ENCODE data around the gene CIPC. TPM values are rescaled to one million over a fixed set of nuclear protein-coding genes. Genes with fewer than 3 reads are reported as not detected.

CIPC gene
- total and polyA plus RNA-seq, 4 donors: 6.4 to 32.0 (median 18.6) TPM

DNA sequence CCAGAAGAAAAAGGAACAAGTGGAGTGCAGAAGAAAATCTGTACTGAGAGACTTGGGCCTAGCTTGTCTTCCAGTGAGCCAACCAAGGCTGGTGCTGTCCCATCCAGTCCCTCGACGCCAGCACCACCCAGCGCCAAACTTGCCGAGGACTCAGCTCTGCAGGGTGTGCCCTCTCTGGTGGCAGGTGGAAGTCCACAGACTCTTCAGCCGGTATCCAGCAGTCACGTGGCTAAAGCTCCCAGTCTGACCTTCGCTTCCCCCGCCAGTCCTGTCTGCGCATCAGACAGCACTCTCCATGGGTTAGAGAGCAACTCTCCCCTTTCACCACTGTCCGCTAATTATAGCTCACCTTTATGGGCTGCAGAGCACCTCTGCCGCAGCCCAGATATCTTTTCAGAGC lies 15.6 kb downstream of the CIPC start:
- Histone ChIP-seq H3K27me3 (ENCODE audit: control insufficient read depth in 3 of 3, insufficient read depth in 3 of 3, low read length in 2 of 3) (no peaks in the 10 kb centered on the region), H3K9me3 (ENCODE audit: control insufficient read depth in 4 of 4, insufficient read depth in 3 of 4, low read length in 3 of 4) (peaks cover 0 to 4% (median 0%) of the 10 kb centered on the region in 4 donors), H3K27ac (ENCODE audit: low read depth in 1 of 2, low read length in 1 of 2) (peak overlapping the region in 1 of 2 donors; percentile 39), H3K9ac (ENCODE audit: insufficient read depth in 1 of 2, low read length in 2 of 2) (no peak overlapping the region), H3K36me3 (ENCODE audit: control insufficient read depth in 4 of 4, insufficient read depth in 4 of 4, low read length in 4 of 4) (peaks cover 9 to 38% (median 22%) of the 10 kb centered on the region in 4 donors), H3K4me1 (ENCODE audit: control insufficient read depth in 5 of 5, insufficient read depth in 5 of 5, low read length in 5 of 5) (peaks cover 4 to 12% (median 5%) of the 10 kb centered on the region in 5 donors), H3K4me3 (no peak overlapping the region)
- DNase-seq: no peak
- 96 to 98% methylated on average over 11 of the region's 11 CpGs for WGBS, 2 donors
- no peak for ATAC-seq (ENCODE audit: insufficient read depth, low FRiP score)
- no peak for TF ChIP-seq CTCF (IDR thresholded peaks at IDR 0.05; ENCODE audit: control extremely low read depth, extremely low read depth)

DNA sequence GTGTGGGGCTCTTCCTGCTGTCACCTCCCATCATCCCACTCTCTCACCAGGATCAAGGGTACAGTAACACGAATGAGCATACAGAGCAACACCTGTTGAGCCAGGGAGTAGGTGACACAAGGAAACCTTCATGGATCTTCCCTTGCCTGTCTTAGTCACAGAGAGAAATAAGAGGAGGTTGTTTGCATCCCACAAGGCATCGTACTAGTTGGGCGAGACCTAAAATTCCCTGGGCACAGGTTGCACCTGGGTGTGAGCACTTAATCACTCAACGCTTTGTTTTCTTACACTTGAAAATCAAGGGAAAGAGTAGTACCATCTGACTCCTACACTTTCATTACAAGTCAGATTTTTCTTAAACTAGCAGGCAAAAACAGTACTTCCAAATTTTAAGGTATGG lies 16.6 kb downstream of the CIPC start:
- Histone ChIP-seq H3K27ac (ENCODE audit: low read depth in 1 of 2, low read length in 1 of 2) (peak overlapping the region in 1 of 2 donors; percentile 39), H3K9ac (ENCODE audit: insufficient read depth in 1 of 2, low read length in 2 of 2) (no peak overlapping the region), H3K9me3 (ENCODE audit: control insufficient read depth in 4 of 4, insufficient read depth in 3 of 4, low read length in 3 of 4) (peaks cover 0 to 4% (median 0%) of the 10 kb centered on the region in 4 donors), H3K36me3 (ENCODE audit: control insufficient read depth in 4 of 4, insufficient read depth in 4 of 4, low read length in 4 of 4) (peaks cover 9 to 35% (median 22%) of the 10 kb centered on the region in 4 donors), H3K4me3 (no peak overlapping the region), H3K4me1 (ENCODE audit: control insufficient read depth in 5 of 5, insufficient read depth in 5 of 5, low read length in 5 of 5) (peaks cover 4 to 8% (median 5%) of the 10 kb centered on the region in 5 donors), H3K27me3 (ENCODE audit: control insufficient read depth in 3 of 3, insufficient read depth in 3 of 3, low read length in 2 of 3) (no peaks in the 10 kb centered on the region)
- ATAC-seq (ENCODE audit: insufficient read depth, low FRiP score) (no peak), DNase-seq (peak in 1 of 3 donors; percentile 20)
- 83 to 89% methylated on average over 4 of the region's 4 CpGs for WGBS, 2 donors
- no peak for TF ChIP-seq CTCF (IDR thresholded peaks at IDR 0.05; ENCODE audit: control extremely low read depth, extremely low read depth)

DNA sequence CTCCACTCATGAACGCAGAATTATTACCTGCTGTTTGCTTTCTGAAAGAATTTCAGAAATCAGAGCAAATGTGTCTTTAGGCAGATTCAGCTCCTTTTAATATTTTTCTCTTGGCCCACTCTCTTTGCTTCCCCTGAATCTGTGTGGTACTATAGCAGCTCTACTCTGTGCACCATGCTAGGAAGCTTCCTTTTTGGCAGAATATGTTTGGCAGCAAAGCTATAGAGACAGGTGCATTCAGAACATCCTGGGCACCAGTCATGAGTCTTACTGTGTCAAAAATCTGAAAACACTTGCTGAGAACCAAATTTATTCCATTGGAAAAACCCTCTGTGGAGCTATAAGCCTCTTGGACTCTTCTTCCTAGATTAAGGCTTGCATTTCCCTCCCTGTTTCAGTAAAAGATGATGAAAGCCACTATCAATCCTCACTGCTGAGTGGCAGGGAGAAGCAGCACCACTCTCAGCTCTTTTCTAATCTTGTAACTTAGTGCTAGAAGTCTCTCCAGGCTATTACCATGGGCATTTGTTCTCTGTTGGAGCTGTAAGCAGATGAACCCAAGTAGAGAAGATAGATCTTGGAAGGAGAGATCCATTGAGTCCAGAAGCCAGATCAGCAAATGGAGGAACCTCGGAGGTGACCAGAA lies 18.2 kb downstream of the CIPC start:
- Histone ChIP-seq H3K36me3 (ENCODE audit: control insufficient read depth in 4 of 4, insufficient read depth in 4 of 4, low read length in 4 of 4) (peaks cover 9 to 34% (median 19%) of the 10 kb centered on the region in 4 donors), H3K4me1 (ENCODE audit: control insufficient read depth in 5 of 5, insufficient read depth in 5 of 5, low read length in 5 of 5) (peaks cover 0 to 11% (median 4%) of the 10 kb centered on the region in 5 donors), H3K4me3 (no peak overlapping the region), H3K9ac (ENCODE audit: insufficient read depth in 1 of 2, low read length in 2 of 2) (no peak overlapping the region), H3K9me3 (ENCODE audit: control insufficient read depth in 4 of 4, insufficient read depth in 3 of 4, low read length in 3 of 4) (peaks cover 0 to 4% (median 0%) of the 10 kb centered on the region in 4 donors), H3K27ac (ENCODE audit: low read depth in 1 of 2, low read length in 1 of 2) (no peak overlapping the region), H3K27me3 (ENCODE audit: control insufficient read depth in 3 of 3, insufficient read depth in 3 of 3, low read length in 2 of 3) (no peaks in the 10 kb centered on the region)
- no peak for DNase-seq
- no peak for TF ChIP-seq CTCF (IDR thresholded peaks at IDR 0.05; ENCODE audit: control extremely low read depth, extremely low read depth)
- ATAC-seq (ENCODE audit: insufficient read depth, low FRiP score): no peak
- WGBS, 2 donors: 92 to 99% methylated on average over 2 of the region's 2 CpGs

Measured in lung (tissue), 12 donors.